Smooth muscle cell of trachea (primary cell): Measurements from ENCODE around the gene PDS5A. TPM values are rescaled to one million over a fixed set of nuclear protein-coding genes. Genes with fewer than 3 reads are reported as not detected.

Experiments used
- total RNA-seq: library from RNA; depleted of rRNA; stranded (reverse); fragments of >200 nt; gene quantifications from 2 replicates; pipeline ENCODE4 v1.2.1, GENCODE V29; 2014

Gene PDS5A
- 57.4 and 62.1 TPM in 2 replicates for total RNA-seq

GRCh38 chr4:39977489-39978377 is at the start of gene PDS5A:
Gene PDS5A, minus strand, starts transcription at chr4:39977911. Its CDS starts 1,334 bp downstream, at chr4:39976577.

Other genes starting within 250 kb of the PDS5A start
- gene N4BP2, start 78.9 kb upstream of the PDS5A start, total RNA-seq: 5.3 and 5.4 TPM in 2 replicates
- not detected in 2 replicates for gene RHOH, start 219.1 kb upstream of the PDS5A start, total RNA-seq